ENCODE measurements around the gene RAB11A. TPM values are rescaled to one million over a fixed set of nuclear protein-coding genes. Genes with fewer than 3 reads are reported as not detected.

The RAB11A gene
- total and polyA plus RNA-seq, 7 donors, result 74.2 to 468 (median 112) TPM

DNA sequence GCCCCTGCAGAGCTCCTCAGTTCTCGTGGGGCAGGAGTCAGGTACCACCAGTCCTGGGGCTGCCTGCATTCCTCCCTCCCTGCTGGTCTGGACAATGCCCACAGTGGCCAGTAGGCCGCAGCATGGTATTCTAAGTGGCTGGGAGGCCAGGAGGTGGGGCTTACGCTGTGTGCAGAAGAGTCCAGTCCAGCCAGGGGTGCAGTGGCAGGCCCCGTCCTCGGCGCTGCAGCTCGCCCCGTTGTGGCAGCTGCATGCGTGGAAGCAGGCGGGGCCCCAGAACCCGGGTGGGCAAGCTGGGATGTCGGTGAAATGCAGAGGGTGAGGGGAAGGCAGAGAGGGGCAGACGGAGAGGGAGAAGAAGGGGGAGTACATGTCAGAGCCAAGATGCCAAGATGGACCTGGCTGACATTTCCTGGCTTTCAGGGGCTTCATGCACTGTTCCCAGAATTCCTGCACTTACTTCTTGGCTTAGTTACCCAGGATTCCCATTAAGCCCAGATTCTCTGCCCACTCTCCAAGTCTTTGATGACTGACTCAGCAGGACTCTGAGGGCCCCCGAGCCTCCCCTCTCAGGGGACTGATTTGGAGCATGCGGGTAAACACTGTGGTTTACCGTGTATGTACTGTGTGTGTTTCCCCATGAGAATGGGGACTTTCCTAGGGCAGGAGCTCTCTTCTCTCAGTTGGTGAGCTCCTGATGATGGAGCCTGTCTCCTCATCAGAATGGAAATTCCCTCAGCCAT, 47.5 kb downstream of the RAB11A start:
- no peak overlapping the region for H3K4me3 ChIP-seq
- peaks cover 0 to 6% (median 0%) of the 10 kb centered on the region in 4 donors for H3K36me3 ChIP-seq
- intact Hi-C loops (cut with DNase I), result no loop called here

DNA sequence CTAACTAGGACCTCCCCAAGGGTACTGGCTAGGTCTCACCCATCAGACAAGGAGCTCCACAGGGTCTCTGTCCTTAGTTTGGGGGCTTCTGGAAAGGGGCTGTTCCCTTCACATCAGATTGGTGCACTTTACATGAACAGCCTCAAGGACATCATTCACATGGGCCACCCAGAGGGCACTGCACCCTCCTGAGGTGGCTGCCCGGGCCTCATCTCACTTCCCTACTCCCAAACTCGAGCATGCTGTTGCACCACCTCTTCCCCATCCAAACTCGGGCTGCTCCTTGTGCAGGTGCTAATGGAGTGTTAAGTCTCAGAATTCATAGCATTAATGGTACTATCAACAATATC, 48.1 kb downstream of the RAB11A start:
- no peak for TF ChIP-seq EP300 (IDR thresholded peaks at IDR 0.05)
- TF ChIP-seq POLR2A (IDR thresholded peaks at IDR 0.05), result no peak
- no peak for TF ChIP-seq POLR2AphosphoS5 (IDR thresholded peaks at IDR 0.05)
- TF ChIP-seq, protein P1, sequence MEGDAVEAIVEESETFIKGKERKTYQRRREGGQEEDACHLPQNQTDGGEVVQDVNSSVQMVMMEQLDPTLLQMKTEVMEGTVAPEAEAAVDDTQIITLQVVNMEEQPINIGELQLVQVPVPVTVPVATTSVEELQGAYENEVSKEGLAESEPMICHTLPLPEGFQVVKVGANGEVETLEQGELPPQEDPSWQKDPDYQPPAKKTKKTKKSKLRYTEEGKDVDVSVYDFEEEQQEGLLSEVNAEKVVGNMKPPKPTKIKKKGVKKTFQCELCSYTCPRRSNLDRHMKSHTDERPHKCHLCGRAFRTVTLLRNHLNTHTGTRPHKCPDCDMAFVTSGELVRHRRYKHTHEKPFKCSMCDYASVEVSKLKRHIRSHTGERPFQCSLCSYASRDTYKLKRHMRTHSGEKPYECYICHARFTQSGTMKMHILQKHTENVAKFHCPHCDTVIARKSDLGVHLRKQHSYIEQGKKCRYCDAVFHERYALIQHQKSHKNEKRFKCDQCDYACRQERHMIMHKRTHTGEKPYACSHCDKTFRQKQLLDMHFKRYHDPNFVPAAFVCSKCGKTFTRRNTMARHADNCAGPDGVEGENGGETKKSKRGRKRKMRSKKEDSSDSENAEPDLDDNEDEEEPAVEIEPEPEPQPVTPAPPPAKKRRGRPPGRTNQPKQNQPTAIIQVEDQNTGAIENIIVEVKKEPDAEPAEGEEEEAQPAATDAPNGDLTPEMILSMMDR (IDR thresholded peaks at IDR 0.05), result no peak
- no peak for DNase-seq
- Histone ChIP-seq H3K4me1 (peaks cover 0 to 10% (median 7%) of the 10 kb centered on the region in 4 donors), H3K4me3 (no peak overlapping the region), H3K36me3 (peaks cover 0 to under 1% (median 0%) of the 10 kb centered on the region in 4 donors), H3K9me3 (no peaks in the 10 kb centered on the region), H3K27me3 (no peaks in the 10 kb centered on the region), H3K27ac (no peak overlapping the region)
- WGBS, 2 donors, result 79 to 86% methylated on average over 3 of the region's 3 CpGs
- intact Hi-C loops (cut with DNase I), result no loop called here

More for the DNA sequence above, 47.5 kb downstream of the RAB11A start:
- TF ChIP-seq POLR2AphosphoS5 (IDR thresholded peaks at IDR 0.05) (no peak), POLR2A (IDR thresholded peaks at IDR 0.05) (no peak), EP300 (IDR thresholded peaks at IDR 0.05) (no peak)
- TF ChIP-seq, protein P1 (IDR thresholded peaks at IDR 0.05), result peak in 3 of 4 experiments; percentile 21 to 54 (median 24)
- no peaks in the 10 kb centered on the region for H3K27me3 ChIP-seq
- H3K9me3 ChIP-seq, result no peaks in the 10 kb centered on the region
- WGBS, 2 donors, result 57 to 62% methylated on average over 16 of the region's 16 CpGs
- H3K4me1 ChIP-seq, result peaks cover 0 to 10% (median 7%) of the 10 kb centered on the region in 4 donors
- DNase-seq, result no peak
- H3K27ac ChIP-seq, result no peak overlapping the region

DNA sequence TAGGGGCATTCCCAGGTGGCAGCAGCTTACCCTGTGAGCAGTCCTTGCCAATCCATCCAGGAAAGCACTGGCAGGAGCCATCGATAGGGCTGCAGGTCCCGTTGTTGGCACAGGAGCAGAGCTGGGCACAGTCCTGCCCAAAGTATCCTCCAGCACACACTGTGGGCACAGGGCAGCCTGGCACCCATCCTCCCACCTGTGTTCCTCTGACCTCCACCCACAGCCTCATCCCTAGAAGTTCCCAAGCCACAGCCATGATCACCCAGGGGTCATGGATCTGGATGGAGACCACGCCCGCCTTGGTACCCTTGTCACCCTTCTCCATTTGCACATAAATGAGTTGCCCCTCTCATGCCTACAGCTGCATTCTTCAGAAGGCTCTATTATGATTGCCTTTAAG, 48.6 kb downstream of the RAB11A start:
- DNase-seq, result no peak
- 97% methylated on average over 4 of the region's 4 CpGs for WGBS, 2 donors
- Histone ChIP-seq H3K27ac (no peak overlapping the region), H3K9me3 (no peaks in the 10 kb centered on the region), H3K27me3 (no peaks in the 10 kb centered on the region), H3K4me1 (peaks cover 0 to 10% (median 7%) of the 10 kb centered on the region in 4 donors), H3K36me3 (no peaks in the 10 kb centered on the region), H3K4me3 (no peak overlapping the region)
- intact Hi-C loops (cut with DNase I), result no loop called here
- TF ChIP-seq POLR2A (IDR thresholded peaks at IDR 0.05) (no peak), POLR2AphosphoS5 (IDR thresholded peaks at IDR 0.05) (no peak), EP300 (IDR thresholded peaks at IDR 0.05) (no peak)
- TF ChIP-seq, protein P1 (IDR thresholded peaks at IDR 0.05), result no peak

DNA sequence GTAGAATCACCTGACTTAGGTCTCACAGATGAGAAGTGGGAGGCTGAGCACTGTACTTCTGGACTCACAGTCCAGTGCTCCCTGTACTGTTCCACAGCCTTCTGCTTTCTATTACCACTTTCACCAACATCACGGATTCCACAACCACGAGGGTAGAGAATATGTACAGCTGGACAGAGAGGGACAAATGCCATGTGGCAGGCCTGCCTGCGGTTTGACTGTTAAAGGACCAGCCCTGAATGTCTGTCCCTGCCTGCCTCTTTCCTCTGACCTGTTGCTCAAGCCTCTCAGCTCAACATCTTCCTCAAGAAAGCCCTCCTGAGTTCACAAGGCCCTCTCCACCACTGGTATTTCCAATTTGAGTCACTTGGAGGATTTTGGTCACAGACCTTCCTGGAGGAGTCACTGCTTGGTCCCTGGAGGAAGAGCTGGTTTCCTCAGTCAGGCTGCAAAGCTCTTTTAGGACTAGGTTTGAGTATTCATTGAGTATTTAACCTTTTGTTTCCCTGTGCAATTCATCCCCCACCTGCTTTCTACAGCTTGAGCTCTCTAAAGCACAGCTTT, 49.1 kb downstream of the RAB11A start:
- DNase-seq, result no peak
- Histone ChIP-seq H3K27me3 (no peaks in the 10 kb centered on the region), H3K9me3 (no peaks in the 10 kb centered on the region), H3K27ac (no peak overlapping the region), H3K36me3 (no peaks in the 10 kb centered on the region), H3K4me1 (peaks cover 0 to 10% (median 7%) of the 10 kb centered on the region in 4 donors), H3K4me3 (no peak overlapping the region)
- intact Hi-C loops (cut with DNase I), result no loop called here
- TF ChIP-seq, protein P1 (IDR thresholded peaks at IDR 0.05), result no peak
- TF ChIP-seq POLR2AphosphoS5 (IDR thresholded peaks at IDR 0.05) (no peak), POLR2A (IDR thresholded peaks at IDR 0.05) (no peak), EP300 (IDR thresholded peaks at IDR 0.05) (no peak)
- WGBS, 2 donors, result 91 to 92% methylated on average over 3 of the region's 3 CpGs
